Lower leg skin (tissue), 4 donors: Measurements from ENCODE around the gene PHF21A. TPM values are rescaled to one million over a fixed set of nuclear protein-coding genes. Genes with fewer than 3 reads are reported as not detected.
"Not testable (repeated sequence)": the region's sequence is repeated elsewhere in the genome, so short reads cannot be mapped to it uniquely, and the experiment has no call there.

Source experiments
- DNase-seq, 2 donors: peaks; one replicate each; pipeline ENCODE4 v3.0.0-alpha.2; 2019; ENCODE audit warnings: low spot score in 2 of 2
- H3K4me3 ChIP-seq: fragments of 200-600 bp; sonication (generic); 2 replicates; pipeline ENCODE4 v1.5.1; 2017; ENCODE audit warnings: mild to moderate bottlenecking, low read depth; ENCODE audit not compliant: poor library complexity, severe bottlenecking
- POLR2A ChIP-seq, 2 donors: fragments of 450-650 bp; IDR thresholded peaks; one replicate each; pipeline ENCODE4 v1.6.1; 2016 to 2017; ENCODE audit warnings: antibody characterized with exemption in 2 of 2, mild to moderate bottlenecking in 1 of 2, moderate library complexity in 1 of 2
- WGBS, 2 donors: methylation state at CpG; one replicate each; pipeline ENCODE4 v1.1.5; 2018; 5-methylcytosine and 5-hydroxymethylcytosine counted together
- intact Hi-C: fragments of 100-400 bp; cut with DNase I; formaldehyde crosslinking; loops from one replicate; pipeline ENCODE4 v1.15.0; 2023; ENCODE audit warnings: low total_unique reads
- total RNA-seq, 4 donors: library from RNA; depleted of rRNA; stranded (reverse); fragments of >200 nt; gene quantifications; one replicate each; pipeline ENCODE4 v1.1.0, GENCODE V29; 2016
- TF ChIP-seq, protein P1 (sequence below), 3 donors: fragments of 450-650 bp; IDR thresholded peaks; one replicate each; pipeline ENCODE4 v1.5.1; 2016; ENCODE audit warnings: antibody characterized with exemption in 3 of 3, mild to moderate bottlenecking in 3 of 3, moderate library complexity in 2 of 3

PHF21A gene
- total RNA-seq, 4 donors from 2014 or later: 16.4 to 52.4 (median 31.5) TPM

GRCh38 chr11:45983471-45983845, 137.8 kb downstream of the PHF21A start:
- H3K4me3 ChIP-seq: no peak overlapping the region
- DNase-seq: no peak
- TF ChIP-seq POLR2A (IDR thresholded peaks at IDR 0.05): no peak
- TF ChIP-seq, protein P1, sequence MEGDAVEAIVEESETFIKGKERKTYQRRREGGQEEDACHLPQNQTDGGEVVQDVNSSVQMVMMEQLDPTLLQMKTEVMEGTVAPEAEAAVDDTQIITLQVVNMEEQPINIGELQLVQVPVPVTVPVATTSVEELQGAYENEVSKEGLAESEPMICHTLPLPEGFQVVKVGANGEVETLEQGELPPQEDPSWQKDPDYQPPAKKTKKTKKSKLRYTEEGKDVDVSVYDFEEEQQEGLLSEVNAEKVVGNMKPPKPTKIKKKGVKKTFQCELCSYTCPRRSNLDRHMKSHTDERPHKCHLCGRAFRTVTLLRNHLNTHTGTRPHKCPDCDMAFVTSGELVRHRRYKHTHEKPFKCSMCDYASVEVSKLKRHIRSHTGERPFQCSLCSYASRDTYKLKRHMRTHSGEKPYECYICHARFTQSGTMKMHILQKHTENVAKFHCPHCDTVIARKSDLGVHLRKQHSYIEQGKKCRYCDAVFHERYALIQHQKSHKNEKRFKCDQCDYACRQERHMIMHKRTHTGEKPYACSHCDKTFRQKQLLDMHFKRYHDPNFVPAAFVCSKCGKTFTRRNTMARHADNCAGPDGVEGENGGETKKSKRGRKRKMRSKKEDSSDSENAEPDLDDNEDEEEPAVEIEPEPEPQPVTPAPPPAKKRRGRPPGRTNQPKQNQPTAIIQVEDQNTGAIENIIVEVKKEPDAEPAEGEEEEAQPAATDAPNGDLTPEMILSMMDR (IDR thresholded peaks at IDR 0.05): no peak
- intact Hi-C loops: no loop called here
- 68 to 71% methylated on average over 4 of the region's 4 CpGs for WGBS, 2 donors

DNA sequence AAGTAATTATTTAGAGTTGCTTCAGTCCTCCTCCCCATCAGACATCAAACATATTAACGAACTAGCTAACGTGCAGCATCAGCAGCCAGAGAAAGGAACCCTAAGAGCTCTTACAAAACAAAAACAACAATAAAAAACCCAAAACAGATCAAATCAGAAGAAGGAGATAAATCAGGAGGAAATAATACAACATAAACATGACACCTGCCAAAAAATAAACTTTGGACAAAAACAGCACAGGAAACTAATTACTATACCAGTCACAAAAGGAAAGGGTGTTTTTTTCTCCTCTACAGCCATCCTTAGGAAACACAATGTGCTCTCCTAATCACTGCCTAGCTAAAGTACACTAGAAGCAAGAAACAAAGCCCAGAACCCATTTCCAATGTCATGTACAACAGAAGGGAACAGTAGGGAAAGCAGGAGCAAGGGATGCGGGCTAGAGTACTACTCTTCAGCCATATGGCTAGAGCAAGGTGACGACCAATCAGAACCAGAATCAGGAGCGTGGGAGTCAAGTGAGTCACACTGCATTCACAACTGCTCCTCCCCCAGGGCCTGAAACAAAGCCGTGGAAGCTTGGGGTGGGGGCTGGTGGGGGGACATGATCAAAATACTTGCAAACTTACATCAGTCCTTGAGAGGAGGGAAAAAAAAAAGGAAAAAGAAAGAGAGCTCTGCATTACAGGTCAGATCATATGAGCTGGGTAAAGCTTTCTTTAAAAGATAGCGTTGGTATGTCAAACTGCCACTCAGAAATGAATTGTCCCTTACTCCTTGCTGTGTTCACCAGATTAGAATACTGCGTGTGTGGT, 138.4 kb downstream of the PHF21A start:
- no peak overlapping the region for H3K4me3 ChIP-seq
- no peak for DNase-seq
- intact Hi-C loops: no loop called here
- no peak for TF ChIP-seq POLR2A (IDR thresholded peaks at IDR 0.05)
- WGBS, 2 donors: 51 to 59% methylated on average over 8 of the region's 8 CpGs

GRCh38 chr11:45981826-45982225, 139.4 kb downstream of the PHF21A start:
- 57 to 58% methylated on average over 5 of the region's 5 CpGs for WGBS, 2 donors
- DNase-seq, H3K4me3 ChIP-seq, intact Hi-C loops: not testable (repeated sequence)

DNA sequence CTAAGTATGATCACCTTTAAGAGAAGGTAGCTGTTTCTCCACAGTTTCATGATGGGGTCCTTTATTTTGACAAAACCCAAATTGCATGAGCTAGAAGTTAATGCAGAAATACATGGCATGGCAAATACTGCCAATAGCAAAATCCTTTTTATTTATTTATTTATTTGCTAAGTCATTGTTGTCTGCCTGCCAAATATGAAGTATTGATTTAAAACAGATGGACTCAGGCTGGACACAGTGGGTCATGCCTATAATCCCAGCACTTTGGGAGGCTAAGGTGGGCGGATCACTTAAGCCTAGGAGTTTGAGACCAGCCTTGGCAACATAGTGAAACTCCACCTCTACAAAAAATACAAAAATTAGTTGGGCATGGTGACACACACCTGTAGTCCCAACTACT, 146.4 kb downstream of the PHF21A start:
- WGBS, 2 donors: 64 to 93% methylated on average over 1 of the region's 1 CpG
- TF ChIP-seq, protein P1 (IDR thresholded peaks at IDR 0.05): no peak
- no peak for TF ChIP-seq POLR2A (IDR thresholded peaks at IDR 0.05)
- no peak for DNase-seq
- intact Hi-C loops: no loop called here
- no peak overlapping the region for H3K4me3 ChIP-seq

DNA sequence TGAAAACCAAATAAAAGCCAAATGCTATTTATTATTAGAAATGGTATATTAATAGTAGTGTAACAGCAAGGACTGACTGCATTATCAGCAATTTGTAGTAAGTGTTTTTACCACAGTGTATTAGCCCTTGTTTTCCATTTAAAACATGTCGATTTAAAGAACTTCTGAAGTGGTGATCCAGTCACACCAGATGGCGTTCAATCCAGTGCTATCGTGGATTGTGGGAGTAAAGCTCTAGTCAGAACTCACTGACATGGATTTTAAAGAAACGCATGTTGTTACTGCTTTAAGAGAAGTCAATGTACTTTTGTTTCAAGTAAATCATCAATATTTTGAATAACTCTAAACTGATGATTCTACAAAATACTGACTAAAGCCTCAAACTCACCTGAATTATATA, 147.7 kb downstream of the PHF21A start:
- 91% methylated on average over 4 of the region's 4 CpGs for WGBS, 2 donors
- no peak overlapping the region for H3K4me3 ChIP-seq
- TF ChIP-seq, protein P1 (IDR thresholded peaks at IDR 0.05): no peak
- intact Hi-C loops: no loop called here
- no peak for DNase-seq

- H3K4me3 ChIP-seq: no peak overlapping the region
- no peak for DNase-seq
- WGBS, 2 donors: 92 to 100% methylated on average over 2 of the region's 2 CpGs
- intact Hi-C loops: no loop called here
- no peak for TF ChIP-seq POLR2A (IDR thresholded peaks at IDR 0.05)
- TF ChIP-seq, protein P1 (IDR thresholded peaks at IDR 0.05): no peak
Observed at GRCh38 chr11:45968901-45969300, 152.4 kb downstream of the PHF21A start.

DNA sequence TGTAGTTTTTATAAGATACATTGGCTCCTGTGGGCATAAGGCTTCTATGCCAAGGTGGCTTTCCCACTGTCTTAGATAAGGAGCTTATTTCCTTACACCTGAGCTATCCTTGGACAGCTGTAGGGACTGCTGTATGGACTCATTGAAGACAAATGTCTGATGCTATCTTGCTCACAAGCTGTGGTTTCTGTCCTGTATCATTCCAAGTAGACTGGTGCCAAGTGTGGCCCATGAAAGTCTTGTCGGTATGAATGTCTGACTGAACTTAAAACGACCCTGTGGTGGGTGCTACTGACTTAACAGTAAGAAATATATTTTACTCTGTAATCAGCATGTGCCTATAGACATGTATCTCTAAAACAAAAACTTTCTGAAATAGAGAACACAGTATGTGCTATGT, 153.7 kb downstream of the PHF21A start:
- H3K4me3 ChIP-seq: no peak overlapping the region
- no peak for DNase-seq
- 79 to 83% methylated on average over 2 of the region's 2 CpGs for WGBS, 2 donors
- intact Hi-C loops: no loop called here
- no peak for TF ChIP-seq POLR2A (IDR thresholded peaks at IDR 0.05)
- TF ChIP-seq, protein P1 (IDR thresholded peaks at IDR 0.05): no peak
